ENCODE data around the gene ING4. TPM values are rescaled to one million over a fixed set of nuclear protein-coding genes. Genes with fewer than 3 reads are reported as not detected.

The ING4 gene
- total RNA-seq, 2 experiments from 2014 or later, result 16.6 to 16.7 TPM

- intact Hi-C loops (cut with micrococcal nuclease), result no loop called here
- ATAC-seq (peak; percentile 45), DNase-seq (peak; percentile 53)
- Mint-ChIP-seq H3K27ac (peak overlapping the region; percentile 84), H3K9me3 (no peaks in the 10 kb centered on the region), H3K27me3 (no peaks in the 10 kb centered on the region), H3K36me3 (ENCODE audit: low read depth) (peaks cover 4% of the 10 kb centered on the region), H3K4me1 (ENCODE audit: low read depth) (peaks cover 42% of the 10 kb centered on the region), H3K4me3 (peak overlapping the region; percentile 68)
- POLR2A ChIA-PET, result interaction anchor here (1.2 to 2.3 kb wide), 2 partner anchors 8 to 17 kb away, joined by 4 to 7 read pairs; partner anchors contain the start of gene LPAR5
- CTCF ChIA-PET, result interaction anchor here (0.8 to 6.0 kb wide), 5 partner anchors 8 to 138 kb away, joined by 3 to 41 read pairs (median 4); partner anchors contain the start of gene PTMS
- TF ChIP-seq CTCF (IDR thresholded peaks at IDR 0.05), result no peak
Measured at GRCh38 chr12:6627616-6628015, 35.3 kb downstream of the ING4 start.

DNA sequence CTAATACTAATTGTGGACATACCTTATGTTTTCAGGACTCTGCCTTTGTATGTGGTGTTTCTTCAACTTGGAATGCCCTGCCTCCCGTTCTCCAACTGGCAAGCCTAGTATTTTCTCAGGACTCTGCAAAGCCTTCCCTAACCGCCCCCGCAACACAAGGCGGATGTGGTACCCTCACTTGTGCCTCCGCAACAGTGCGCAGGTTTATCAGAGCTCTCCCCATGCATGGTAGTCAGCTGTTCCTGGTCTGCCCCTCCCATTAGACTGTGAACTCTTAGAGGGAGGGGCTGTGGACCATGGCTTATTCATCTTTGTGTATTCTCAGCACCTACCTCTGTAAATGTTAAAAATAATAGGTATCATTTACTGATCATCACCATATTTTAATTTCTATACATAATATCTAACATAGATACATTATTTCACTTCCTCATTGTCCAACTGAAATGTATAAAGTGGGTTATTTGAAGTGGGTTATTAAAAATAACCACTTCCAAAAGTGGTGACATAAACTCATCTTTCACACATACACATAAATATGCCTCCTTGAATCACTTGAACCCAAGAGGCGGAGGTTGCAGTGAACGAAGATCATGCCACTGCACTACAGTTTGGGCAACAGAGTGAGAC is 36.1 kb downstream of the ING4 start:
- H3K4me1 Mint-ChIP-seq (ENCODE audit: low read depth), result peaks cover 34% of the 10 kb centered on the region
- intact Hi-C loops (cut with micrococcal nuclease), result no loop called here
- no peaks in the 10 kb centered on the region for H3K9me3 Mint-ChIP-seq
- ChIA-PET POLR2A (interaction anchor here (0.7 to 2.3 kb wide), 3 partner anchors 9 to 27 kb away, joined by 4 to 7 read pairs (median 4); partner anchors contain the start of gene LPAR5), CTCF (interaction anchor here (1.0 to 1.9 kb wide), 3 partner anchors 9 to 139 kb away, joined by 3 to 10 read pairs (median 4); partner anchors contain the start of genes LPAR5 and PTMS)
- peak overlapping the region; percentile 68 for H3K4me3 Mint-ChIP-seq
- H3K27ac Mint-ChIP-seq, result peak overlapping the region; percentile 84
- H3K36me3 Mint-ChIP-seq (ENCODE audit: low read depth), result peaks cover 2% of the 10 kb centered on the region
- DNase-seq (peak; percentile 63), ATAC-seq (peak; percentile 37)
- TF ChIP-seq CTCF (IDR thresholded peaks at IDR 0.05), result no peak
- H3K27me3 Mint-ChIP-seq, result no peaks in the 10 kb centered on the region

GRCh38 chr12:6620885-6621274 is 42.0 kb downstream of the ING4 start:
- DNase-seq (no peak), ATAC-seq (no peak)
- no peaks in the 10 kb centered on the region for H3K27me3 Mint-ChIP-seq
- TF ChIP-seq CTCF (IDR thresholded peaks at IDR 0.05), result no peak
- H3K4me3 Mint-ChIP-seq, result peak overlapping the region; percentile 72
- no peaks in the 10 kb centered on the region for H3K9me3 Mint-ChIP-seq
- ChIA-PET CTCF (interaction anchor here (0.7 to 4.8 kb wide), 24 partner anchors 8 to 231 kb away, joined by 3 to 41 read pairs (median 4); partner anchors contain the start of genes ACRBP, COPS7A, LPAR5 and USP5), POLR2A (interaction anchor here (0.8 to 3.1 kb wide), 7 partner anchors 8 to 81 kb away, joined by 3 to 18 read pairs (median 4); no protein-coding TSS in a partner anchor)
- H3K36me3 Mint-ChIP-seq (ENCODE audit: low read depth), result peaks cover 11% of the 10 kb centered on the region
- H3K27ac Mint-ChIP-seq, result peak overlapping the region; percentile 69
- peaks cover 8% of the 10 kb centered on the region for H3K4me1 Mint-ChIP-seq (ENCODE audit: low read depth)
- intact Hi-C loops (cut with micrococcal nuclease), result no loop called here

DNA sequence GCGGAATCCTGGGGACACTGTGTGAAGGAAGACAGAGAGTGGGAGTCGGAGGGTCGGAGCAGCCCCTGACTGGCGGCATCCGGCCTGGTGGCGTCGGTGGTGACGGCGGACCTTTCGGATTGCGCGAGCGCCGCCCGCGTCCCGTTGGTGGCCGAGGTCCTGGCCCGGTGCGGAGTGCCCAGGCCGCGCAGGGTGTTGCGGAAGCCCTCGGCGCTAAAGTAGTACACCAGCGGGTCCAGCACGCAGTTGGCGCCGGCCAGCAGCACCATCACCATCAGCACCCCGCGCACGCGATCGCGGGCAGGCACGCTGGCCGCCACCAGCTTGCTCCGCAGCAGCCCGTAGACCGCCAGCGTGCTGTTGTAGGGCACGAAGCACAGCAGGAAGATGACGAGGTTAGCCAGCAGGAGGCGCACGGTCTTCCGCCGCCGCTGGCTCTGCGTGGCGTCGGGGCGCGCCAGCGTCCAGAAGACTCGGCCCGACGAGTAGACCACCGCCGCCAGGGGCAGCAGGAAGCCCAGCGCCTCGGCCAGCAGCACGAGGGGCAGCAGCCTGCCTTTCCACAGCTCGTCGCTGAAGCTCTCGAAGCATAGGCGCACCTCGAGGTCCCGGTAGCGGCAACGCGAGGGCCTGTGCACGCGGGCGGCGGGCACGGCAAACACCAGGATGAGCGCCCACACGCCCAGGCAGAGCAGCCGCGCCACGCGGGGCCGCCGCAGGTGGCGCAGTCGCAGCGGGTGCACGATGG is 42.6 kb downstream of the ING4 start:
- peak; percentile 77 for TF ChIP-seq CTCF (IDR thresholded peaks at IDR 0.05)
- CTCF ChIA-PET, result interaction anchor here (0.7 to 4.8 kb wide), 26 partner anchors 8 to 232 kb away, joined by 3 to 41 read pairs (median 4); partner anchors contain the start of genes ACRBP, COPS7A, LPAR5 and USP5
- Mint-ChIP-seq H3K36me3 (ENCODE audit: low read depth) (peaks cover 11% of the 10 kb centered on the region), H3K4me3 (peak overlapping the region; percentile 72), H3K9me3 (no peaks in the 10 kb centered on the region), H3K4me1 (ENCODE audit: low read depth) (peaks cover 8% of the 10 kb centered on the region), H3K27ac (peak overlapping the region; percentile 69), H3K27me3 (no peaks in the 10 kb centered on the region)
- DNase-seq (peak; percentile 65), ATAC-seq (peak; percentile 78)
- POLR2A ChIA-PET, result interaction anchor here (0.8 to 3.1 kb wide), 8 partner anchors 8 to 252 kb away, joined by 3 to 18 read pairs (median 5); partner anchors contain the start of gene LPAR5
- intact Hi-C loops (cut with micrococcal nuclease), result no loop called here
